ENCODE data around the gene GRK5.

Gene GRK5

DNA sequence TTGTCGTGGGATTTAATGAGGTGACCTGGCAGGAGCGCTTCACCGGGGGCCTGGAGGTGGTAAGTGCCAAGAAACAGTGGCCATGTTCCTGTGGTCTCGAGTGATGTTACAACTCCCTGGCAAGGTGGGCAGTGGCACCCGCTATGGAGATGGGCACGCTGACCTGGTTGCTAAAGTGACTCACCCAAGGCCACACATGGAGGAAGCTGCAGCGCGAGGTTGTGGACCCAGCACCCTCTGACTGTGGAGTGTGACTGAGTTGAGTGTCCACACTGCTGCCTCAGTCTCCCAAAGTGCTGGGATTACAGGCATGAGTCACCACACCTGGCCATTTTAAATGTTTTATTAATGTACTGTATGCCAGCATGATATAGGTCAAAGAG is 261.9 kb downstream of the GRK5 start:
- no peak overlapping the region for H3K4me3 ChIP-seq (ENCODE audit: low read length)
- no peak for TF ChIP-seq ZNF274 (IDR thresholded peaks at IDR 0.05; ENCODE audit: low read depth, low read length)

- no peak overlapping the region for H3K4me3 ChIP-seq (ENCODE audit: low read length)
- no peak for TF ChIP-seq ZNF274 (IDR thresholded peaks at IDR 0.05; ENCODE audit: low read depth, low read length)
Measured at GRCh38 chr10:119469846-119470245, 262.5 kb downstream of the GRK5 start.

DNA sequence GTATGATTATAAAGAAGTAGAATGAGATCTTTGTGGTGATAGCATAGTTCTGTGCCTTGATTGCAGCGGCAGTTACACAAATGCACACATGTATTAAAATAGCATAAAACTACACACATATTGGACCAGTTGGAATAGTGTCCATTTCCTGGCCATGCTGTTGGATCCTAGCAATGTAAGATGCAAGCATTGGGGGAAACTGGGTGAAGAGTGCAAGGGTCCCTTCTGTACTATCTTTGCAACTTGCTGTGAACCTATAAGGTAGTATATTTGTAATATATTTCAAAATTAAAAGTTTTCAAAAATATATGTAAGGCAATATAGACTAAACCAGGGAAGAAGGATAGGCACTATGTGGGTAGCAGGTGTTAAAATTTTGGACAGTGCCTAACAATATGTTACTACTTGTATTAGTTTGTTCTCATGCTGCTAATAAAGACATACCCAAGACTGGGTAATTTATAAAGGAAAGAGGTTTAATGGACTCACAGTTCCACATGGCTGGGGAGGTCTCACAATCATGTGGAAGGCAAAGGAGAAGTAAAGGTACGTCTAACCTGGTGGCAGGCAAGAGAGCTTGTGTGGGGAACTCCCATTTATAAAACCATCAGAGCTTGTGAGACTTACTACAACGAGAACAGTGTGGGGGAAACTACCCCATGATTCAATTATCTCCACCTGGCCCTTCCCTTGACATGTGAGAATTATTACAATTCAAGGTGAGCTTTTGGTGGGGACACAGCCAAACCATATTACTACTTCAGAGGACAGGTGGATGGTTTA is 263.7 kb downstream of the GRK5 start:
- H3K4me3 ChIP-seq (ENCODE audit: low read length), result no peak overlapping the region
- TF ChIP-seq ZNF274 (IDR thresholded peaks at IDR 0.05; ENCODE audit: low read depth, low read length), result no peak

DNA sequence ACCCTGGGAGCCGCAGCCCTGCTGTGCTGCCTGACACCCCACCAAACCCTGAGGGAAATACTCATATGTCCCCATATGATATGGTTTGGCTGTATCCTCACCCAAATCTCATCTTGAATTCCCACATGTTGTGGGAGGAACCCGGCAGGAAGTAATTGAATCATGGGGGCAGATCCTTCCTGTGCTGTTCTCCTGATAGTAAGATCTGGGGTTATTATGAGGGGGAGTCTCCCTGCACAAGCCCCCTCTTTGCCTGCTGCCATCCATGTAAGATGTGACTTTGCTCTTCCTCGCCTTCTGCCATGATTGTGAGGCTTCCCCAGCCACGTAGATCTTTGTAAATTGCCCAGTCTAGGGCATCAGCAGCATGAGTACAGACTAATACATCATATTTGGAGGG is 266.4 kb downstream of the GRK5 start:
- TF ChIP-seq ZNF274 (IDR thresholded peaks at IDR 0.05; ENCODE audit: low read depth, low read length), result no peak
- H3K4me3 ChIP-seq (ENCODE audit: low read length), result no peak overlapping the region

- H3K4me3 ChIP-seq (ENCODE audit: low read length), result no peak overlapping the region
- TF ChIP-seq ZNF274 (IDR thresholded peaks at IDR 0.05; ENCODE audit: low read depth, low read length), result no peak
Measured at GRCh38 chr10:119474606-119475005, 267.2 kb downstream of the GRK5 start.

DNA sequence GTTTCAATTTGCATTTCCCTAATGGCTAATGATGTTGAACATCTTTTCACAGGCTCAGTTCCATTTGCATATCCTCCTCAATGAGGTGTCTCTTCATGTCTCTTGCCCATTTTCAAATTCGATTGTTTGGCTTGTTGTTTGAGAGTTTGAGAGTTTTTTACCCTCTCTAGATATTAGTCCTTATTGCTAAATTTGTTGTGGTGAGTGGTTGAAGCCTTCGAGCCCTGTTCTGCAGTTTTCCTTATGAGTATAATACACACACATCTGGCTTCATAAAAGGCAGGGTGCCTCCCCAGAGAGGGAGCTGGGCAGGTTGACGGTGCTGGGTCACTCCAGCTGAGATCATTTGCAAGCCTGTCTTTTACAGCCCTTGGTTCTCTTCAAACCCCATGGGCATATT is 270.1 kb downstream of the GRK5 start:
- H3K4me3 ChIP-seq (ENCODE audit: low read length), result peak overlapping the region; percentile 13; the same call in 1 of the 2 replicates
- TF ChIP-seq ZNF274 (IDR thresholded peaks at IDR 0.05; ENCODE audit: low read depth, low read length), result no peak

GRCh38 chr10:119478111-119478802 is 270.9 kb downstream of the GRK5 start:
- H3K4me3 ChIP-seq (ENCODE audit: low read length), result no peak overlapping the region; the same call in 1 of the 2 replicates
- TF ChIP-seq ZNF274 (IDR thresholded peaks at IDR 0.05; ENCODE audit: low read depth, low read length), result no peak

DNA sequence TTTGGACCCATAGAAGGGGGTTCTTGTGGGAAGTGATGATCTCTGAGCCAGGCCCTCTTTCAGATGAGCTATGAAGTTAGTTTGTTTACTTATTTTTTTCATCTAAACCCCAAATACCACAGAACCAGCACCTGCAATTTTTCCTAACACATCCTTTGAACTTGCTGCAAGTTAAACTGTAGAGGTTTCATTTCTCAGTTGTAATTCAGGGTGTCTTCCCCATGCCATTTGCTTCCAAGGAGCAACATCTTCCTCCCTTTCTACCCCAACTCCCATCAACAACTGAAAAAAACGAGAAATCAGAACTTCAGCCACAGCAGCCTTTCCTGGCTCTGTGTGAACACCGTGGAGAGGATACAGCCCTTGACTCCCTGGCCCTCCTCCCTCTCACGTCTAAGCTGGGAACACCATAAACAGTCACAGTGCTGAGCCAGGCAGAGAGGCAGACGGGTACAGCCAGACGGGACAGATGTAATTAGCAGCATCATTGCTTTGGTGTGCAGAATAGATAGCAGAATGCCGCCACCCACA is 271.5 kb downstream of the GRK5 start:
- no peak for TF ChIP-seq ZNF274 (IDR thresholded peaks at IDR 0.05; ENCODE audit: low read depth, low read length)
- H3K4me3 ChIP-seq (ENCODE audit: low read length), result no peak overlapping the region

DNA sequence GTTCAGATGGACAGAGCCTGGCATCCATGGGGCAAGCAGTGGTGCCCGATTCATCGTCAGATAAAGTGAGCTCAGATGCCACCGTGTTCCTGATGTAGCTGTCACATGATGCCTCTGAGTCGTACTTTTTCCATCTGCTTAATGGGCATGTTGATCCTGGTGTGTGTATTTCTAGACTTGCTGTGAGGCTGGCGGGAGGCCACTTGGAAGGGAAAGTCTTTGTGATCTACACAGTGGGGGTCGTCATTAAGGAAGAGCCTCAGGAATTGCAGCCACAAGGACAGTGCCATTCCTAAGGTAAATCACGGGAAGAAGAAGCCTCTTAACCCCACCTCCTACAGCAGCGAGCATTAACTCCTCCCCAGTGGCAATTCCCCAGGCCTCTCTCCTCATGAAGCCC is 272.2 kb downstream of the GRK5 start:
- no peak for TF ChIP-seq ZNF274 (IDR thresholded peaks at IDR 0.05; ENCODE audit: low read depth, low read length)
- H3K4me3 ChIP-seq (ENCODE audit: low read length), result no peak overlapping the region

DNA sequence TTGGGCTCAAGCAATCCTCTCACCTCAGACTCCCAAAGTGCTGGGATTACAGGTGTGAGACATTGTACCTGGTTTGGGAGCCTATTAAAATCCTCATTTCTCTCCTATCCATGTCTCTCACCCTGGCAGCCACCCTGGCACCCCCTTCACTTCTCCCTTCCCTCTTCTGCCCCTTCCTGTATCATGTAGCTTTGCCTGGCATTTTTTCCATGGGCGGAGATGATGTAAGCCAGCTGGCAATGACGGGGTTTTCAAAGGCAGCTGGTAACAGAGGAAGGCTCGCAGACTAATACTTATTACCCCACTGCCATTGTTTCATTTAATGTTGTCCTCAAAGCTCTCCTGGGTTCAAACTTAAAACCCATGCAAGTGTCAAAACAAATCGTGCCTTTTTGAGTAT is 273.3 kb downstream of the GRK5 start:
- H3K4me3 ChIP-seq (ENCODE audit: low read length), result no peak overlapping the region
- no peak for TF ChIP-seq ZNF274 (IDR thresholded peaks at IDR 0.05; ENCODE audit: low read depth, low read length)

DNA sequence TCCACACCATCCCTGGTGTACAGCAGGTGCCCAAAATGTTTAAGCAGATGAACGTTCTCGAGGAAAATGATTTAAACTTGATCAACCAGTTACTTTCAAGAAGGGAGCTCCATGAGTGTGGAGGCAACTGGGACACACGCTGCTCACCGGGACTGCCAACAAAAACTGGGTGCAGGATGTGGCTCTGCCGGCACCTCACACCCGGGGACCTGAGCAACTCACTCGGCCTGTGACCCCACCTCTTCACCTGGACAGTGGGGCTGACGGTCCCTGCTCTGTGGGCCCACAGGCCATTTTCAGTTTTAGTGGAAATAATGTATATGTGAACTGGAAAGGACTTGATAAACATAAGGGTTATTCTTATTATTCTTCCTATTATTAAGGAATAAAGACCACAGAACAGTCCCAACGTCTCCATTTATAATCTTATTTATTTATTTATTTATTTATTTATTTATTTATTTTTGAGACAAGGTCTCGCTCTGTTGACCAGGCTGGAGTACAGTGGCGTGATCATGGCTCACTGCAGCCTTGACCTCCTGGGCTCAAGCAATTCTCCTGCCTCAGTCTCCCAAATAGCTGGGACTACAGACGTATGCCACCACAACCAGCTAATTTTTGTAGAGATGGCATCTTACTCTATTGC is 274.5 kb downstream of the GRK5 start:
- TF ChIP-seq ZNF274 (IDR thresholded peaks at IDR 0.05; ENCODE audit: low read depth, low read length), result no peak
- no peak overlapping the region for H3K4me3 ChIP-seq (ENCODE audit: low read length)

DNA sequence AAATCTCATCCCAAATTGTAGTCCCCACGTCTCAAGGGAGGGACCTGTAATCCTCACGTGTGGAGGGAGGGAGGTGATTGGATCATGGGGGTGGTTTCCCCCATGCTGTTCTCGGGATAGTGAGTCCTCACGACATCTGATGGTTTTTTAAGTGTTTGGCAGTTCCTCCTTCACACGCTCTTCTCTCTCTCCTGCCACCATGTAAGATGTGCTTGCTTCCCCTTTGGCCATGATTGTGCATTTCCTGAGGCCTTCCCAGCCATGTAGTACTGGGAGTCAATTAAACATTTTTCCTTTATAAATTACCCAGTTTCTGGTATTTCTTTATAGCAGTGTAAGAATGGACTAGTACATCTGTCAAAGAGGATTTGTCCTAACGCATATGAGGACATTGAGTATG is 275.6 kb downstream of the GRK5 start:
- H3K4me3 ChIP-seq (ENCODE audit: low read length), result no peak overlapping the region
- TF ChIP-seq ZNF274 (IDR thresholded peaks at IDR 0.05; ENCODE audit: low read depth, low read length), result no peak

DNA sequence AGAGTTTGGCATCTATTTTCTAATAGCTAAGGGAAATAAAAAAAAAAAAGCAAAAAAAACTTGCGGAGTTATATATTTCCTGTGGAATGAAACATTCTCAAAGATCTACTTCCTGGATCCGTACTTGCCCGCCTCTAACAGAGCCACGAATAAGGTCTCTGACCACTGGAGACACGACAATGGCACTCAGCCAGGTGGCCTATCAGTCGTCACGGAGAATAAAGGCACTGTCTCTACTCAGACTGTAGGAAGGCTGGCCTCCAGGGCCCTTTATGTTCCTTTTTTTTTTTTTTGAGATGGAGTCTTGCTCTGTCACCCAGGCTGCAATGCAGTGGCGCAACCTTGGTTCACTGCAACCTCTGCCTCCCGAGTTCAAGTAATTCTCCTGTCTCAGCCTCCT is 276.5 kb downstream of the GRK5 start:
- TF ChIP-seq ZNF274 (IDR thresholded peaks at IDR 0.05; ENCODE audit: low read depth, low read length), result no peak
- no peak overlapping the region for H3K4me3 ChIP-seq (ENCODE audit: low read length)

DNA sequence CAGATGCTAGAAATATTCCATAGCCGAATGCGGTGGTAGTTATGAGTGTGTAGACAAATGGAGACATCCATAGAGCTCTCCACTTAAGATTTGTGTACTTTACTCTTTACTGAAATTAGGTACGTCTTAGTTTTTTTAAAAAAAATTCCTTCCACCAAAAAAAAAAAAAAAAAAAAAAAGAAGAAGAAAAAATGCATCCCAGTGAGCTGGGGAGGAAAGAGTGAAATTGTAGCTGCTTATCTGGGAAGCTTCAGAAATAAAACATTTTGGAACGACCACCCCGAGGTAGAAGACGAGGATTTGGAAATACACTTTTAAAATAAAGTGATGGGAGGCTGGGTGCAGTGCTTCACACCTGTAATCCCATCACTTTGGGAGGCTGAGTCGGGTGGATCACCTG is 281.3 kb downstream of the GRK5 start:
- H3K4me3 ChIP-seq (ENCODE audit: low read length), result no peak overlapping the region
- TF ChIP-seq ZNF274 (IDR thresholded peaks at IDR 0.05; ENCODE audit: low read depth, low read length), result no peak

GRCh38 chr10:119489991-119490326 is 282.6 kb downstream of the GRK5 start:
- TF ChIP-seq ZNF274 (IDR thresholded peaks at IDR 0.05; ENCODE audit: low read depth, low read length), result no peak
- no peak overlapping the region for H3K4me3 ChIP-seq (ENCODE audit: low read length)

Measured in GM08714 (cell line).